Activated naive CD8-positive, alpha-beta T cell treated with anti-CD3 and anti-CD28 coated beads, Interleukin-2, amount 10 ng/mL, durations not matched to agents 7 days and 5 days (primary cell): ENCODE results near the gene F13A1. TPM values are rescaled to one million over a fixed set of nuclear protein-coding genes. Genes with fewer than 3 reads are reported as not detected.
"Not testable (repeated sequence)": the region's sequence is repeated elsewhere in the genome, so short reads cannot be mapped to it uniquely, and the experiment has no call there.

Experiments used
- ATAC-seq: fragments of 150-1000 bp; cut with Tn5 transposase; one replicate; pipeline ENCODE4 v1.10.0; 2021; ENCODE audit warnings: low read depth, moderate library complexity
- POLR2A ChIA-PET: fragments of 350-600 bp; sonication (Branson Sonifier 250); formaldehyde crosslinking; loops from one replicate; lab custom pipeline; 2021; ENCODE audit warnings: antibody characterized with exemption; lab: Charles Lee
- DNase-seq: peaks from one replicate; pipeline ENCODE4 v3.0.0; 2021
- H3K27ac Mint-ChIP-seq: one replicate; pipeline ENCODE4 v1.8.0; 2022; ENCODE audit warnings: mild to moderate bottlenecking, mixed read lengths
- H3K27me3 Mint-ChIP-seq: one replicate; pipeline ENCODE4 v1.8.0; 2022; ENCODE audit warnings: mild to moderate bottlenecking, moderate library complexity, mixed read lengths
- H3K36me3 Mint-ChIP-seq: one replicate; pipeline ENCODE4 v1.8.0; 2021; ENCODE audit warnings: mild to moderate bottlenecking, mixed read lengths
- H3K4me1 Mint-ChIP-seq: one replicate; pipeline ENCODE4 v1.8.0; 2021; ENCODE audit warnings: mixed read lengths
- H3K4me3 Mint-ChIP-seq: one replicate; pipeline ENCODE4 v1.8.0; 2022; ENCODE audit warnings: mild to moderate bottlenecking, moderate library complexity, mixed read lengths
- H3K9me3 Mint-ChIP-seq: one replicate; pipeline ENCODE4 v1.8.0; 2021; ENCODE audit warnings: mixed read lengths
- total RNA-seq, 2 experiments: library from RNA; stranded (reverse); gene quantifications; one replicate each; pipeline ENCODE4 v1.2.3, GENCODE V29; 2021

The F13A1 gene
- total RNA-seq, 2 experiments from 2014 or later = 0.25 to 0.34 TPM

DNA sequence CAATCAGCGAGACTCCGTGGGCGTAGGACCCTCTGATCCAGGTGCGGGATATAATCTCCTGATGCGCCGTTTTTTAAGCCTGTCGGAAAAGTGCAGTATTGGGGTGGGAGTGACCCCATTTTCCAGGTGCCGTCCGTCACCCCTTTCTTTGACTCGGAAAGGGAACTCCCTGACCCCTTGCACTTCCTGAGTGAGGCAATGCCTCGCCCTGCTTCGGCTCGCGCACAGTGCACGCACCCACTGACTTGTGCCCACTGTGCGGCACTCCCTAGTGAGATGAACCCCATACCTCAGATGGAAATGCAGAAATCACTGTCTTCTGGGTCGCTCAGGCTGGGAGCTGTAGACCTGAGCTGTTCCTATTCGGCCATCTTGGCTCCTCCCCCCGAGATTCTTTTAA is 20.1 kb downstream of the F13A1 start:
- ATAC-seq, H3K4me1 Mint-ChIP-seq, H3K36me3 Mint-ChIP-seq, H3K4me3 Mint-ChIP-seq, H3K9me3 Mint-ChIP-seq, DNase-seq, POLR2A ChIA-PET, H3K27ac Mint-ChIP-seq: not testable (repeated sequence)
- peaks cover 18% of the 10 kb centered on the region for H3K27me3 Mint-ChIP-seq

DNA sequence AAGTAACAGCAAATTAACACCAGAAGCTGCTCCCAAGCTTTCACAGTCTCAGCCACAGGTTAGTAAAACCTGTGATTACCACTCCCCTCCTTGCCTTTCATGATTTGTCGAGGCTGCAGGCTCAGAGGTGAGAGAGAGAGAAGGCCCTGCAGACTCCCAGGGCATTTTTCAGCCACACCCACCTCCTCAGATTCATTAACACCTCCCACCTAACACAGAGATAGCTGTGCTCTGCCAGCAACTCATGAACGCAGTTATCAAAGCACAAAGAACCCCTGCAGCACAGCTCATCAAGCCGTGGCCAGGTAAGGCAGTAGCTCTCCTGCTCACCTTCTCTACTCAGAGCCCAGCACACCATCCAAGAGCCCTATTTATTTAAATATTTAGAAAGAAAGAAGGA is 27.1 kb downstream of the F13A1 start:
- H3K36me3 Mint-ChIP-seq = no peaks in the 10 kb centered on the region
- POLR2A ChIA-PET = no interaction called here
- no peak overlapping the region for H3K27ac Mint-ChIP-seq
- DNase-seq = no peak
- H3K4me1 Mint-ChIP-seq = no peaks in the 10 kb centered on the region
- H3K4me3 Mint-ChIP-seq = no peak overlapping the region
- no peak for ATAC-seq
- H3K27me3 Mint-ChIP-seq = peaks cover 17% of the 10 kb centered on the region
- H3K9me3 Mint-ChIP-seq = no peaks in the 10 kb centered on the region

DNA sequence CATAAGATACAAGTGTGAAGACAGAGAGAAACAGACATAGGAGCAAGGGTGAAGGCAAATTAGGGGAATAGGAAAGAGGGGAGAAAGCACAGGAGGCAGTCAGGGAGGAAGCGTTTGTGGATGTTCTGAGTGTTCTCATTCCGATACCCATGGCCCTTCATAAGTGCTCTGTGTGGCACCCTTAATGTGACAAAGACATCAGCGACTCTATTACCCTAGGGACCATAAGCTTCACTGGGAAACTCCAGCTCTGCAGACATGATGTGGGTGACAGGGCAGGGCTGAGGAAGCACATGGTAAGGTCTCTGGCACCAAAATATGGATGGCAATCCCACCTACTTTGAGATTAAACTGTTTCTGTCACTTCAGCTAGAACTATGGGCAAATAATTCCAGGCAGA is 33.0 kb downstream of the F13A1 start:
- H3K36me3 Mint-ChIP-seq = no peaks in the 10 kb centered on the region
- H3K4me3 Mint-ChIP-seq = no peak overlapping the region
- H3K27ac Mint-ChIP-seq = no peak overlapping the region
- peaks cover 20% of the 10 kb centered on the region for H3K27me3 Mint-ChIP-seq
- no peaks in the 10 kb centered on the region for H3K9me3 Mint-ChIP-seq
- no peak for DNase-seq
- POLR2A ChIA-PET = no interaction called here
- no peak for ATAC-seq
- H3K4me1 Mint-ChIP-seq = no peaks in the 10 kb centered on the region

DNA sequence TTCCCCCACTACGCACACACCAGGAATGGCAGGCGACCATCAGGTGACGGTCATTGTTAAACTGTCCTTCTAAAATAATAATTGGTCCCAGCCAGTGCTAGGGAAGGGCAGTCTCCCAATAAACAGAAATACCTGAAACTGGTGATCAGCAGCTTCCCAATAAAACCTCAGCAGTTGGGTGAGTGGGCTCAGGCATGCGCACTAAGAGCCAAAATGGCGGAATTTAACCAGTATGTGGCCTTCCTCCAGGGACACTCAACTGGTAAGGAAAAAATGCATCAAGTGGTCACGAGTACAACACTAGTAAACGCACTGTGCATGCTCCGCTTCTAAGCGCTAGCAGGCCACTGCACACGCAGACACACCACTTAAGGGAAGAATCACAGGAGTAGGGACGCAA is 34.8 kb downstream of the F13A1 start:
- H3K4me3 Mint-ChIP-seq = no peak overlapping the region
- no peaks in the 10 kb centered on the region for H3K36me3 Mint-ChIP-seq
- DNase-seq (no peak), ATAC-seq (no peak)
- H3K27ac Mint-ChIP-seq = no peak overlapping the region
- H3K4me1 Mint-ChIP-seq = no peaks in the 10 kb centered on the region
- H3K27me3 Mint-ChIP-seq = peaks cover 13% of the 10 kb centered on the region
- H3K9me3 Mint-ChIP-seq = no peaks in the 10 kb centered on the region
- POLR2A ChIA-PET = no interaction called here

DNA sequence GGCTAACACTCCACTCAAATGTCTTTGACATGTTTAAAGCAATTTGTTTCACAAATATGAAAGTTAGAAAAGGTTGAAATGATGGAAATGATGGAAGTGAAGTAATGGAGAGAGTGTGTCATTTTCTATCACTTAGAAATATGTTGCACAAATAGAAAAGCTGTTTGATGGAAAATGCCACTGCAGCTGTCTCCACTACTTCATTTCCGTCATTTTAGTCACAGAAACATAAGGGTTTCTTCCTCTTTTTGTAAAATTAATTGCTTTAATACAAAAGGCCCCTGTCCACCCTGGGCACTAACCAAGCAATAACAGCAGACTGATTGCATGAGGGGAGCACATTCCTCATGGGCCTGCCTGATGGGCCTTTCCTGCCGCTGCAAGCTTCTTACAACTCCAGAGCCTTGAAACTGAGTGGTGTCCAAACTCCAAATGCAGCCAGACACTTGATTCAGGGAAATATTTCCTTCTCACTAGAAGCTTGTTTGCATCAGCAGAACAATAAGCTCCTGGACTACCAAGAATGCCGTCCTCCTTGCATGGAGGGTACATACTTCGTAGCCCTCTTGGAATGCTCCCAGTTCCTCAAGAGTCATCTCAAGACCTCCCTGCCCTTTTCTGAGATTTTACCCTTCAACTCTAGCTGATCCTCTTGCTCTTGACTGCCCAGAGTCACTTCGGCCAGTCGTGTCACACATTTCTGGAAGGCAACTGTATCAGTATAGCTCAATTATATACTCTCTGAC is 36.1 kb downstream of the F13A1 start:
- POLR2A ChIA-PET = no interaction called here
- no peak for DNase-seq
- no peak overlapping the region for H3K27ac Mint-ChIP-seq
- ATAC-seq = no peak
- H3K36me3 Mint-ChIP-seq = no peaks in the 10 kb centered on the region
- peaks cover 10% of the 10 kb centered on the region for H3K27me3 Mint-ChIP-seq
- H3K9me3 Mint-ChIP-seq = no peaks in the 10 kb centered on the region
- H3K4me1 Mint-ChIP-seq = no peaks in the 10 kb centered on the region
- no peak overlapping the region for H3K4me3 Mint-ChIP-seq

- ATAC-seq = no peak
- H3K4me1 Mint-ChIP-seq = no peaks in the 10 kb centered on the region
- H3K27ac Mint-ChIP-seq = no peak overlapping the region
- no peaks in the 10 kb centered on the region for H3K9me3 Mint-ChIP-seq
- POLR2A ChIA-PET = no interaction called here
- no peak overlapping the region for H3K4me3 Mint-ChIP-seq
- no peak for DNase-seq
- no peaks in the 10 kb centered on the region for H3K36me3 Mint-ChIP-seq
- peaks cover 14% of the 10 kb centered on the region for H3K27me3 Mint-ChIP-seq
These were observed 36.7 kb downstream of the F13A1 start for GRCh38 chr6:6283746-6284145.

DNA sequence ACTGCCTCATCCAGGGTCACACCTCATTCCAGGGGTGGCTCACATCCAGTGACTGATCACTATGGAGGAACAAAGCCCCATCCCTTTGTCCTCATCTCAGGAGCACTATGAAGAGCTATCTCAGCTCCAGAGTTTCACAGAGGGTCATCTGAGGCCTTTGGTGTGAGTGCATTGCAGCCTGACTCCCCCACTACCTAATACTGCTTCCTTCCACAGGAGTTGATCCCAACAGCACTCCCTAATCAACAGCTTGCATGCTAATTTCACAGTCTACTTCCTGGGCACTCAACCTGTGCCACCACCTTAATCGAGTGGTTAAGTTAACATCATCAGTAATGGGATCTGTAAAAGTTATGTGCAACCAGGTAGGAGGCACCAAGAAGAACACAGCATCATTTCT is 37.7 kb downstream of the F13A1 start:
- Mint-ChIP-seq H3K27ac (no peak overlapping the region), H3K4me1 (no peaks in the 10 kb centered on the region), H3K27me3 (peaks cover 18% of the 10 kb centered on the region), H3K9me3 (no peaks in the 10 kb centered on the region), H3K4me3 (no peak overlapping the region), H3K36me3 (no peaks in the 10 kb centered on the region)
- ATAC-seq (no peak), DNase-seq (no peak)
- POLR2A ChIA-PET = no interaction called here

DNA sequence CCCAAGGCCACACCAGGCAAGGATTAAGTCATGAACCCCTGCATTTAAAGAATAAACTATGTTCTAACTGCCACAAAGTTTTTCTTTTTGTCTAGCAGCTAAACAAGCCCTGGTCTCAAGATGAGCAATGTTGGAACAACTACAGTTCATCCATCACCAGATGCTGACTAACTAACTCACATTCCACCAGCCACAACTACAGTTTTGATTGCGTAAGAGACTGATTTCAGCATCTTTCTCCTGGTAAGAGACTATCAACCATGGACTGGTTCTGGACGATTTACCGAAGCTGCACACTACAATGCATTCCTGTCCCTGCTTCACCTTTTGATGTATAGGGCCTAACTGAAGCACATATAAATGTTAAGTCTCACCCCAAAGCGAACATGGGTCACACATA is 43.0 kb downstream of the F13A1 start:
- no peaks in the 10 kb centered on the region for H3K36me3 Mint-ChIP-seq

DNA sequence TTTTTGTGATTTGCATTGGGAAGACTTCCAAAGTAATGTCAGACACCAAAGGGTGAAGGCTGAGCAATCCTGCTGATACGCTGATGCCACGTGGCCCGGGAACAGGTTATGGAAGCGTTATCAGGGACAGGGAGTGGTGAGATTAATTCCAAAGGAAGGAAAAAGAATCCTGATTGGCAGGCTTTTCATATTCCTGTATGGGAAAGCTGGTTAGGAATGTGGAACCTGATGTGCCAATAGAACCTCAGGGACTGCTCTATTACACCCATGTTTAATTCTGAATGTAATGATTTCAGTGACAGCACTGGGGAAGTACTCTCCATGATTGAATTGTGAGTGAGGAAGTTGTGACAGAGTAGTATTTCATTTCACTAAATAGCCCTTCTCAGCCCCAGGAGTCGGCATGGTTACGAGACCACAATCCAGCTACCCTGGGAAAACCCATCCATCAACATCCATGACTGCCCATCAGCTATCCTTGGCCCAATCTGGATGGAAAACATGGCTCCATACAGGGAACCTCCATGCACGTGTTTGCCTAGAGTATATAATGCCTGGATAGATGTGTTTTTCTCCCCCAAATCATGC is 49.4 kb downstream of the F13A1 start:
- Mint-ChIP-seq H3K9me3 (no peaks in the 10 kb centered on the region), H3K27me3 (peaks cover 10% of the 10 kb centered on the region), H3K4me1 (no peaks in the 10 kb centered on the region), H3K4me3 (no peak overlapping the region), H3K36me3 (no peaks in the 10 kb centered on the region), H3K27ac (no peak overlapping the region)
- no peak for ATAC-seq
- no peak for DNase-seq
- POLR2A ChIA-PET = no interaction called here

More for the DNA sequence above, 43.0 kb downstream of the F13A1 start:
- no peak overlapping the region for H3K4me3 Mint-ChIP-seq
- peaks cover 17% of the 10 kb centered on the region for H3K27me3 Mint-ChIP-seq
- no peaks in the 10 kb centered on the region for H3K9me3 Mint-ChIP-seq
- POLR2A ChIA-PET = no interaction called here
- no peak for ATAC-seq
- no peak overlapping the region for H3K27ac Mint-ChIP-seq
- DNase-seq = no peak
- no peaks in the 10 kb centered on the region for H3K4me1 Mint-ChIP-seq

- DNase-seq (no peak), ATAC-seq (no peak)
- H3K9me3 Mint-ChIP-seq = no peaks in the 10 kb centered on the region
- no peaks in the 10 kb centered on the region for H3K36me3 Mint-ChIP-seq
- POLR2A ChIA-PET = no interaction called here
- no peak overlapping the region for H3K27ac Mint-ChIP-seq
- no peak overlapping the region for H3K4me3 Mint-ChIP-seq
- H3K27me3 Mint-ChIP-seq = peaks cover 14% of the 10 kb centered on the region
- no peaks in the 10 kb centered on the region for H3K4me1 Mint-ChIP-seq
These were observed 60.2 kb downstream of the F13A1 start for GRCh38 chr6:6260196-6260722.

- Mint-ChIP-seq H3K9me3 (no peaks in the 10 kb centered on the region), H3K27ac (no peak overlapping the region), H3K27me3 (peaks cover 23% of the 10 kb centered on the region), H3K4me1 (no peaks in the 10 kb centered on the region), H3K4me3 (no peak overlapping the region), H3K36me3 (no peaks in the 10 kb centered on the region)
- ATAC-seq (no peak), DNase-seq (no peak)
- POLR2A ChIA-PET = no interaction called here
These were observed 63.6 kb downstream of the F13A1 start for GRCh38 chr6:6256886-6257285.

- H3K9me3 Mint-ChIP-seq = no peaks in the 10 kb centered on the region
- POLR2A ChIA-PET = no interaction called here
These were observed 64.2 kb downstream of the F13A1 start for GRCh38 chr6:6256259-6256658.

DNA sequence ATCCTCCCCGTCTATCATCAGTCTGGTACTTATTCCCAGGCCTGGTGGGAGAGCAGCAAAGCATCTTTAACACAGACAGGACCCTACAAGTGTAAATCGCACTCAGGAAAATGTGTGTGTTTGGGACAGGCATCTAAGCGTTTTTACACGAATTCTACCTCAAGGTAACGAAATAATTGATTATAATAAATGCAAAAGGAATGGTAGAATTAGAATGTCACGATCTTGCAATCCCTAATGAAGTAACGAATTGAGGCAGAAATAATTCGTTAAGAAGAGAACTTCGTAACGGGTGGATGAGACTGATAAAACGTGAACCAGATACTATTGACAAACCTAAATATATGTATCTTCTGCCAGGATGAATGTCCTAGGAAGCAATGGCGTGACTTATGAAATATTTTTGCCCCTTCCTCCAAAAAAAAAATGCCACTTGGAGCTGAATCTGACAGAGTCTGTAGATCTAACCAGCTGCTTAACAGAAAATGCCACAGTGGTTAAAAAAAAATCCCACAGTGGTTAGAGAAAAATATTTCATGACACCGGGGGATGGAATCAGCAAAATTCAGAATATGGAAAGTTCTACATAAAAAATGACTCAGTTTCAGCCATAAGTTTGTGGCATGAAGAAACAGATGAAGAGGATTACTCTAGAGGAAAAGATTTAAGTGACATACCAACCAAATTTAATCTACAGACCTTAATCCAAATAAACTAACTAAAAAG is 68.7 kb downstream of the F13A1 start:
- Mint-ChIP-seq H3K9me3 (no peaks in the 10 kb centered on the region), H3K27ac (no peak overlapping the region), H3K27me3 (peaks cover 57% of the 10 kb centered on the region), H3K4me1 (no peaks in the 10 kb centered on the region), H3K36me3 (no peaks in the 10 kb centered on the region), H3K4me3 (no peak overlapping the region)
- DNase-seq (no peak), ATAC-seq (no peak)
- POLR2A ChIA-PET = no interaction called here

More at GRCh38 chr6:6256259-6256658, 64.2 kb downstream of the F13A1 start:
- DNase-seq = no peak
- Mint-ChIP-seq H3K4me3 (no peak overlapping the region), H3K27ac (no peak overlapping the region), H3K4me1 (no peaks in the 10 kb centered on the region), H3K27me3 (peaks cover 28% of the 10 kb centered on the region), H3K36me3 (no peaks in the 10 kb centered on the region)
- ATAC-seq = no peak

DNA sequence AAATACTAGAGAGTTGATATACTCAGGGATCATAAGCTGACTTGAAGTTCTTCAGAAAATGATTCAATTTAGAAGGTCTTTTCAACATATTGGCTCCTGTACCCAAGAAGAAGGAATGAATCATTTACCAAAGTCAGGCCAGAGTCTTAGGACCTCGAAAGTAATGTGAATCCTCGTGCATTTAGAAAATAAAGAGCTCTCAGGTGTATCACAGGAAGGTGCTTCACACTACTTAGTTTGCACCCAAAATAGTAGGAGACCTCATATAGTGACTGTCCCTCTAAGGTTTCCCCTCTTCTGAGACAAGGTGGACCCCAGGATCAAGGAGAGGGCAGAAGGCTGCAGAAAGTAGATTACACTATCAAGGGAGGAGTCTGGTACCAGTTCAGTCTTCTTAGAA is 71.8 kb downstream of the F13A1 start:
- Mint-ChIP-seq H3K4me3 (no peak overlapping the region), H3K36me3 (no peaks in the 10 kb centered on the region), H3K27ac (no peak overlapping the region), H3K4me1 (no peaks in the 10 kb centered on the region), H3K27me3 (peaks cover 41% of the 10 kb centered on the region), H3K9me3 (no peaks in the 10 kb centered on the region)
- no peak for DNase-seq
- POLR2A ChIA-PET = no interaction called here
- no peak for ATAC-seq
